CD14-positive monocyte (primary cell): ENCODE data around the gene HARBI1. TPM values are rescaled to one million over a fixed set of nuclear protein-coding genes. Genes with fewer than 3 reads are reported as not detected.

Source experiments
- DNase-seq, 3 donors: peaks; one replicate each; pipeline ENCODE4 v3.0.0-alpha.2; 2011 to 2022
- H2AFZ ChIP-seq: 2 replicates; pipeline ENCODE4 v1.6.0; 2012; ENCODE audit warnings: mild to moderate bottlenecking, low read depth, low read length, inconsistent platforms; ENCODE audit not compliant: insufficient read depth, poor library complexity, severe bottlenecking
- H3K27ac ChIP-seq, 2 donors: 1 replicate in 1 of 2; 2 replicates in 1 of 2; pipeline ENCODE4 v1.5.1; 2012 to 2013; ENCODE audit warnings: low read length in 2 of 2, control low read depth in 1 of 2, inconsistent platforms in 1 of 2, low read depth in 1 of 2, mild to moderate bottlenecking in 1 of 2
- H3K27me3 ChIP-seq, 2 donors: one replicate each; pipeline versions ENCODE4 v1.6.0 to v1.6.1; 2011 to 2013; ENCODE audit warnings: low read length in 2 of 2; ENCODE audit not compliant: control insufficient read depth in 2 of 2, insufficient read depth in 2 of 2
- H3K36me3 ChIP-seq, 2 donors: replicated peaks in 1 of 2; 1 replicate in 1 of 2; 2 replicates in 1 of 2; pipeline versions ENCODE4 v1.5.1 to v1.6.1; 2012 to 2013; ENCODE audit warnings: low read length in 2 of 2, control low read depth in 1 of 2, inconsistent platforms in 1 of 2, mild to moderate bottlenecking in 1 of 2; ENCODE audit not compliant: insufficient read depth in 2 of 2, control insufficient read depth in 1 of 2
- H3K4me1 ChIP-seq, 2 donors: 1 replicate in 1 of 2; 2 replicates in 1 of 2; pipeline versions ENCODE4 v1.5.1 to v1.6.1; 2012 to 2013; ENCODE audit warnings: low read length in 2 of 2, control low read depth in 1 of 2, inconsistent platforms in 1 of 2, mild to moderate bottlenecking in 1 of 2, moderate library complexity in 1 of 2; ENCODE audit not compliant: insufficient read depth in 2 of 2, control insufficient read depth in 1 of 2
- H3K4me2 ChIP-seq: replicated peaks from 2 replicates; pipeline ENCODE3; 2012; ENCODE audit warnings: low read length, moderate library complexity, mild to moderate bottlenecking; ENCODE audit not compliant: poor library complexity, severe bottlenecking; ENCODE audit errors: extremely low read depth
- H3K4me3 ChIP-seq, 3 experiments: fragments of 200-600 bp in 1 of 3; sonication (generic) in 1 of 3; replicated peaks in 1 of 3; 1 replicate in 2 of 3; 2 replicates in 1 of 3; pipeline ENCODE4 v1.5.1; 2011 to 2013; ENCODE audit warnings: low read length in 3 of 3, mild to moderate bottlenecking in 3 of 3, control low read depth in 2 of 3, low read depth in 2 of 3, inconsistent platforms in 1 of 3, moderate library complexity in 1 of 3
- H3K79me2 ChIP-seq: 2 replicates; pipeline ENCODE4 v1.6.0; 2012; ENCODE audit warnings: mild to moderate bottlenecking, control low read depth, inconsistent platforms, low read length, moderate library complexity; ENCODE audit not compliant: insufficient read depth
- H3K9ac ChIP-seq: 2 replicates; pipeline ENCODE4 v1.6.0; 2017; ENCODE audit warnings: low read length, mild to moderate bottlenecking; ENCODE audit not compliant: insufficient read depth, poor library complexity, severe bottlenecking
- H3K9me3 ChIP-seq, 2 donors: replicated peaks in 1 of 2; 1 replicate in 1 of 2; 2 replicates in 1 of 2; pipeline versions ENCODE4 v1.5.1 to v1.6.1; 2012 to 2013; ENCODE audit warnings: low read length in 2 of 2, control low read depth in 1 of 2; ENCODE audit not compliant: control insufficient read depth in 1 of 2, insufficient read depth in 1 of 2
- H4K20me1 ChIP-seq: 2 replicates; pipeline ENCODE4 v1.6.0; 2012; ENCODE audit warnings: mild to moderate bottlenecking, low read length, control low read depth, moderate library complexity; ENCODE audit not compliant: insufficient read depth
- H3K27ac Mint-ChIP-seq, 7 donors: one replicate each; pipeline ENCODE4 v1.8.0; 2020; ENCODE audit warnings: mild to moderate bottlenecking in 7 of 7, mixed read lengths in 7 of 7, moderate library complexity in 6 of 7, inconsistent platforms in 2 of 7
- H3K27me3 Mint-ChIP-seq, 3 donors: one replicate each; pipeline ENCODE4 v1.8.0; 2021 to 2022; ENCODE audit warnings: low read depth in 3 of 3, mild to moderate bottlenecking in 3 of 3, mixed read lengths in 3 of 3, moderate library complexity in 3 of 3, inconsistent platforms in 1 of 3
- H3K36me3 Mint-ChIP-seq, 2 donors: one replicate each; pipeline ENCODE4 v1.8.0; 2020; ENCODE audit warnings: mixed read lengths in 2 of 2, inconsistent platforms in 1 of 2, mild to moderate bottlenecking in 1 of 2
- H3K4me1 Mint-ChIP-seq: one replicate; pipeline ENCODE4 v1.8.0; 2020; ENCODE audit warnings: mild to moderate bottlenecking, mixed read lengths
- H3K4me3 Mint-ChIP-seq, 2 donors: one replicate each; pipeline ENCODE4 v1.8.0; 2020; ENCODE audit warnings: mild to moderate bottlenecking in 2 of 2, mixed read lengths in 2 of 2, moderate library complexity in 1 of 2
- H3K9me3 Mint-ChIP-seq, 7 donors: one replicate each; pipeline ENCODE4 v1.8.0; 2020 to 2022; ENCODE audit warnings: mixed read lengths in 7 of 7, mild to moderate bottlenecking in 6 of 7, moderate library complexity in 6 of 7, inconsistent platforms in 2 of 7
- CTCF ChIP-seq: fragments of 200-600 bp; IDR thresholded peaks from one replicate; pipeline ENCODE4 v1.8.0; 2022; ENCODE audit warnings: antibody characterized with exemption, mild to moderate bottlenecking
- WGBS: methylation state at CpG from one replicate; pipeline ENCODE4 v1.1.5; 2013; ENCODE audit warnings: missing lambda C conversion rate; ENCODE audit not compliant: insufficient coverage; 5-methylcytosine and 5-hydroxymethylcytosine counted together
- intact Hi-C, 2 donors: fragments of 100-400 bp; cut with micrococcal nuclease; formaldehyde crosslinking; loops; one replicate each; pipeline versions ENCODE4 v1.15.0 to v1.15.1; 2023
- polyA plus RNA-seq, 3 donors: library from polyadenylated mRNA; depleted of rRNA in 1 of 3; unstranded in 2 of 3; stranded (reverse) in 1 of 3; fragments of 300-500 nt in 2 of 3; fragments of >200 nt in 1 of 3; fragmentation: Illumina TruSeq in 2 of 3; gene quantifications; 1 replicate in 2 of 3; 2 replicates in 1 of 3; pipeline ENCODE4 v1.2.3, GENCODE V29; 2012 to 2021

HARBI1 gene
- polyA plus RNA-seq, 3 donors = 2.1 to 4.4 (median 2.1) TPM

DNA sequence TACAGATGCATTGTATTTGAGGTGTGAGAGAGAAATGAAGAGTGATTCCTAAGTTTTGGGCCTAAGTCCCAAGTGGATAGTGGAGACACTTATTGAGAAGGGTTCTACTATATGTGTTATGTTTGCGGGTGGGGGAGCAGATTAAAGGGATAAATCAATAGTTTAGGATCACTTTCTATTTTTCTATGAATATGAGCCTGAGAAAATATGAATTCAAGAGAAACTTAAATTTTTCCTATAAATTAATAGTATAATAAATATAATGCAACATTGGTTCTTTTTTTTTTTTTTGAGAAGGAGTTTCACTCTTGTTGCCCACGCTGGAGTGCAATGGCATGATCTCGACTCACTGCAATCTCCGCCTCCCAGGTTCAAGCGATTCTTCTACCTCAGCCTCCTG, 54.5 kb downstream of the HARBI1 start:
- Histone ChIP-seq H3K27ac (peak overlapping the region in 1 of 2 donors; percentile 20), H3K79me2 (peaks cover 89% of the 10 kb centered on the region), H2AFZ (no peak overlapping the region), H3K9ac (no peak overlapping the region), H3K4me1 (peaks cover 14 to 21% of the 10 kb centered on the region in 2 donors), H3K36me3 (no peaks in the 10 kb centered on the region), H3K9me3 (no peaks in the 10 kb centered on the region), H4K20me1 (peaks cover 64% of the 10 kb centered on the region), H3K4me2 (no peak overlapping the region), H3K27me3 (no peaks in the 10 kb centered on the region), H3K4me3 (no peak overlapping the region)
- no peak for TF ChIP-seq CTCF
- H3K9me3 Mint-ChIP-seq = peaks cover 0 to 1% (median 0%) of the 10 kb centered on the region in 7 donors
- intact Hi-C loops = no loop called here
- peaks cover 26% of the 10 kb centered on the region for H3K4me1 Mint-ChIP-seq
- no peak overlapping the region for H3K27ac Mint-ChIP-seq
- H3K36me3 Mint-ChIP-seq = peaks cover 6 to 12% of the 10 kb centered on the region in 2 donors
- no peak overlapping the region for H3K4me3 Mint-ChIP-seq
- WGBS = no CpG with 5 or more reads among the region's 5 CpGs
- H3K27me3 Mint-ChIP-seq = no peaks in the 10 kb centered on the region
- DNase-seq = no peak

DNA sequence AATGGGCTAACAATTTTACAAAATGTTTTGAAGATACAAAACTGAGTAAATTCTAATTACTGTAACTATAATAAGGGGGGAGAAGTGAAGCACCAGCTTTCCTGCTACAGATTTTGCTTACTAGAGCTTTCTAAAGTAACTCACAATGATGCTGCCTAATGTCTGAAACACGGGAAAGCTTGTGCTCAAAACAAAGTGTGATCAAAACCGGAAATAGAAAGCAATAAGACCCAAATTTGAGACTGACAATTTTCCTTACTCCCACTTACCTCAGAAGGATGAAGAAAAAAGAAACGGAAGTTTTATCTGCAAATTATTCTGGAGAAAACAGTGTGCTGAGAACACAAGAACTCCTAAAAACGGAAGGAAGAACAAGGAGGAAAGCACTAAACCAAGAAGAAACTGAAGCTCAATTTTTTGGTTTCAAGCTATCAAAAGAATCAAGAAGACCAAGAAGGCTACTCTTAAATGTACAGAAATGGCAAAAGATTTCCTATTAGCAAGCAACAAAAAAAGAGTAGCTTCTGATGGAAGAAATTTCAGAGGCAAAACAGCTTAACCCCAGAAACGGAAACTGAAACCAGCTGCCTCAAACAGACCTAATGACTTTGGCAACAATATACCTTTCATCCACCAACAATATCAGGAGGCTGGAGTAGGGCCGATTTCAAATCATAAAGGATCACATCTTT, 56.6 kb downstream of the HARBI1 start:
- Histone ChIP-seq H2AFZ (peak overlapping the region; percentile 43), H3K4me3 (peak overlapping the region; percentile 5 to 63 (median 53)), H3K79me2 (peaks cover 86% of the 10 kb centered on the region), H3K9ac (peak overlapping the region; percentile 23), H3K36me3 (no peaks in the 10 kb centered on the region), H3K27ac (peak overlapping the region; percentile 13 to 67), H4K20me1 (peaks cover 58% of the 10 kb centered on the region), H3K4me1 (peaks cover 14 to 21% of the 10 kb centered on the region in 2 donors), H3K9me3 (no peaks in the 10 kb centered on the region), H3K27me3 (no peaks in the 10 kb centered on the region), H3K4me2 (peak overlapping the region; percentile 58)
- H3K9me3 Mint-ChIP-seq = no peaks in the 10 kb centered on the region
- peak overlapping the region; percentile 65 to 88 for H3K4me3 Mint-ChIP-seq
- peak in 2 of 3 donors; percentile 10 for DNase-seq
- H3K27me3 Mint-ChIP-seq = no peaks in the 10 kb centered on the region
- peak overlapping the region; percentile 53 to 86 (median 71) for H3K27ac Mint-ChIP-seq
- H3K4me1 Mint-ChIP-seq = peaks cover 26% of the 10 kb centered on the region
- WGBS = 0% methylated on average over 1 of the region's 6 CpGs
- intact Hi-C loops = no loop called here
- TF ChIP-seq CTCF = no peak
- peaks cover 2 to 9% of the 10 kb centered on the region in 2 donors for H3K36me3 Mint-ChIP-seq
